SH-SY5Y (cell line): ENCODE measurements around the gene VWA3B.

ENCODE experiments used
- GATA2 ChIP-seq: IDR thresholded peaks from 2 replicates; pipeline ENCODE4 v1.6.1; 2011; ENCODE audit warnings: mild to moderate bottlenecking, low read depth, low read length
- GATA3 ChIP-seq: IDR thresholded peaks from 2 replicates; pipeline ENCODE4 v1.6.1; 2011; ENCODE audit warnings: low read depth, mild to moderate bottlenecking, low read length, moderate library complexity

The VWA3B gene

GRCh38 chr2:98118852-98119251 is 31.9 kb downstream of the VWA3B start:
- TF ChIP-seq GATA2 (no peak), GATA3 (no peak)

DNA sequence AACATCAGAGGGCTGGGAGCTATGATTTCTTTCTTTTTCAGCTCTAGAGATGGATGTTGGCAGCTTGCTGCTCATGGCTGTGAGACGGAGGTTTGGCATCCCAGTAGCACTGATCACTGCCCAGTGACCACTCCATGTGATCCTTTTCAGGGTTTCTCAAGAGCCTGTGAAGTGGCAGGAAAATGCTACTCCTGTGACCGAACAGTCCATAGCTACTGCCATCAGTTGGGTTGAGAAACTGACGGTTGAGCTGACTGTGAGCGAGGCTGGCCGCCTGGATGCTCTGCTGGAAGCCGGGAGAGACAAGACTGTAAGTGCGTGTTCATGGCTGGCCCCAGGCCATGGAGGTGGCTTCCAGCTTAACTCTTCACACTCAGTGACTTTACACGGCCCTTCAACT is 34.2 kb downstream of the VWA3B start:
- no peak for TF ChIP-seq GATA2
- TF ChIP-seq GATA3: no peak

DNA sequence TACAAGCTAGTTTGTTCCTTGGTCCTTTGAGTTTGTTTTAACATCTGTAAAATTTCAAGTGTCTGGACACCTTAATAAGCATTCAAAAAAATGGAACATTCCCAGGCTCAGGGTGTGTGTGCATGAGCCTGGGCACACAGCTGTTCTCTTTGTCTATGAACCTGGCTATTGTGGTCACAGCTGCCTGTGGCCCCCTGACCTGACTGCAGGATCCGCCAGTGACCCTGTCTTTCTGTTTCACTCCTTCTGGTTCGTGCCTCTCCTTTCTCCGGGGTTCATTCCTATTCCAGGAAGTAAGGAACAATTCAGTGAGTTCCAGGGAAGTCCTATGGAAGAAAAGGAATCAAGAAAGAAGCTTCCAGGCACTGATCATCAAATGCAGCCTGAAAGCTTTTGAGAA is 35.6 kb downstream of the VWA3B start:
- TF ChIP-seq GATA2 (no peak), GATA3 (no peak)

DNA sequence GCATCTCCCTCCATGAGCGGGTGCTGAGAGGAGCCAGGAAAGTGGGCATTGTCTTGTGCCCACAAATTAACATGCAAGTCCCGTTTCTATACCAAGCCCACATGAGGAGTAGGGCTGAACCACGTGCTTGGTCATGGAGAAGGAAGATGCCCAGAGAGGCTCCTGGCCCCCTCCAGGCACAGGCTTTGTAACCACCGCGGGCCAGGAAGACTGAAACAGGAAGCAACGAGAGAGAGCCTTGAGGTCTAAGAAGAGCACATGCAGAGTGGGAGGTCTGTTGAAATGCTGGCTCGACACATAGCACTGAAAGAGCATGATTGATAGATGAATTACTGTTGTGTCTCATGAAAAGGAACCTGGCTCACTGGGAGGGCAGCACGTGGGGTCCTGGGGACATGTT is 36.3 kb downstream of the VWA3B start:
- no peak for TF ChIP-seq GATA2
- no peak for TF ChIP-seq GATA3

GRCh38 chr2:98126061-98126460 is 39.1 kb downstream of the VWA3B start:
- TF ChIP-seq GATA2: no peak
- TF ChIP-seq GATA3: no peak

DNA sequence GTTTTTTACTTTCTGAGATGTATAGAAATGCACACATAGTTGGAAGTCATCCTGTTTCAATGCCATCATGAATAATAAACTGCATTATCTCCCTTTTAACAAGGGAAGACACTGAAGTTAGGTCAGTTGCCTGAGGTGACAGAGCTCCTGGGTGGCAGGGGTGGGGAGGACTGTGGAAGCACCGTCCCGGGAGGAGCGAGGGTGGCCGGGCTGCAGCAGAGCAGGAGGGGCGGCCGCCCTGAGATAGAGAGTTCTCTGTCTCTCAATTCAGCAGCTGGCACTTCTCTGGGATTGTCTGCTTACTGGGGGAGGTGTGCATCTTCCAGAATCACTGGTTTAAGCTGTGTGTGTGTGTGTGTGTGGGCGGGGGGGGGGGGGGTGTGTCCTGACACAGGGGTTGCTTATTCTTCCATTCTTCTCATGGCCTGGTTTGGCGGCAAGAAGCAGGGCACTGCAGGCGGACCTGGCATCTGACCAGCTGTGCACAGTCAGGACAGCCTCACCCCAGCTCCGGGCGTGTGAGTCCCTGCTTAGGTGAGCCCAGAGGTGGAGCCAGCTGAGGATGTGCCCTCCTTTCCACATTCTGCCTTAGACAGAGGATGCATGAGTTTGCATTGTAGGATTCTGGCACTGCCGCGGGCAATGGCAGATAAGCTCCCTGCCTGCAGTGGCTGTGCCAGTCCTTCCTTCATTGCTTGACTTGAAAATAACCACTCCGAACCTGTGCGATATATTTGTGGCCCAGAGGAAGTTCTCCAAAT is 40.4 kb downstream of the VWA3B start:
- no peak for TF ChIP-seq GATA2
- no peak for TF ChIP-seq GATA3

DNA sequence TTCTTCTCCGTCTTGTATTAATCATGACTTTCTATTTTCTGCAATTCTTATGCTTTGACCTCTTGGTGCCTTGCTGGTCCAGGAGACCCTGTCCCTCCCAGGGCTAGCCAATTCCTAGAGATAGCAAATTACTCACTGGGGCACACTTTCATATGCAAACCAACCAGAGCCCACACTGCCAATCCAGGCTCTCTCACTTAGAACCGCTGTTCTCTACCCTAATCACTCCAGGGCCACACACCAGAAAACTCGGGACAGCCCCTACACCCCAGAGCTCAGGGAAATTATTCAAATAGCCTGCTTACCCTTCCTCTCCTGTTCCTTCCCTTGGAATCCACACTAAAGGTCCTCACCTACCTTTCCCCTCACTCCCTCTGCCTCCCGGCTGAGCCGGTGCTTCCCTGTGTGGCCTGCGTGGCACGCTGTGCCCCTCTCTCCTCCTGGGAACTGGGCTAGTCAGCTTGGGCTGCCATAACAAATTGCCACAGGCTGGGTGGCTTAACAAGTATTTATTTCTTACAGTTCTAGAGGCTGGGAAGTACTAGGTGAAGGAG is 41.7 kb downstream of the VWA3B start:
- TF ChIP-seq GATA3 (no peak), GATA2 (no peak)

DNA sequence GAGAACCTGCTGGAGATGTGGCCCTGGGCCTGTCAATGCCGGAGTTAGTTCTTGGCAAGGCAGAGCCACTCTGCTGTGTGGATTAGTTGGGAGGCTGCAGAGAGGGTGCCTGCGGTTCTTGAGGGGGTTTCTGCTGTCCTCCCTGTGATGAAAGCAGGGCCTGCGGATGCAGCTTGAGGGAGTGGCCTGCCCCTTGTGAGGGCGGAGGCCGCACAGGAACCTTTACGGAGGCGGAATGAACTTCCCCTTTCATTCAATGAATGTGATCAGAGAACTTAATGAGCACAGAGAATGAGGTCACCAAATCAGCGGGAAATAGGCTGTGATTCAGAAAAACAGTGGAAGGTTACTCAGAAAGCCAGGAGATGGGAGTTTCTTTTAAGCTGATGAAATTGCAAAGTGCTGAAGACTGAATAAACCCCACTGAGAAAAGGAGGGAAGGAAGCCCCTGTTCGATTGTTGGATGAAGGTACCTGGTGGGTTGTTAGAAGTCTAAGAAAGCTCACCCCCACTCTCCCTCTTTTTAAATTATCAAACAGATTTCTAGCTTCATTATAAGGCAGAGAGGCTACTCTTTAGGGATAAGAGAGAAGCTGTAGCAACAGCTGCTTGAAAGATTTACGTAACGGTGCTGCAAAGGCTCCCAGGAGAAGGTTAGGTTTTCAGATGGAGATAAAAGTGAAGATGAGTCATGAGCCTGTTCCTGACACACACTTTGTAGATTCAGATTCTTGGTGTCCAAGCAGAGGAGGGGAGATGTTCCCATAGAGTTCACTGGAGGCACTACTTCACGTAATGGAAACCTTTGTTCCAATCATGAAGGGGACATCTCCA is 47.4 kb downstream of the VWA3B start:
- no peak for TF ChIP-seq GATA3
- no peak for TF ChIP-seq GATA2

DNA sequence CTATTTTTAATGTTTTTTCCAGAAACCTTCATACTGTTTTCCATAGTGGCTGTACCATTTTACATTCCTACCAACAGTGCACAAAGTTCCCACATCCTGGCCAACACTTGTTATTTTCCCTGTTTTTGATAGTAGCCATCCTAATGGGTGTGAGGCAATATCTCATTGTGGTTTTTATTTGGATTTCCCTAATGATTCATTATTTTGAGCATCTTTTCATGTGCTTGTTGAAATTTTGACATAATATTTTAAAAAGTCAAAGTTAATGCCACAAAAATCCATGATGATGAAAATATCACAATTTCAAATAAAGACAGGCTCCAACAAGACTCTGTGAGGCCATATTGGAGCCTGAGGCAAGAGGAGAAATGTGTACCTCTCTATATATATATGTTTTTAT is 50.2 kb downstream of the VWA3B start:
- TF ChIP-seq GATA3 (no peak), GATA2 (no peak)

GRCh38 chr2:98140210-98140609 is 53.2 kb downstream of the VWA3B start:
- TF ChIP-seq GATA3: no peak
- no peak for TF ChIP-seq GATA2

DNA sequence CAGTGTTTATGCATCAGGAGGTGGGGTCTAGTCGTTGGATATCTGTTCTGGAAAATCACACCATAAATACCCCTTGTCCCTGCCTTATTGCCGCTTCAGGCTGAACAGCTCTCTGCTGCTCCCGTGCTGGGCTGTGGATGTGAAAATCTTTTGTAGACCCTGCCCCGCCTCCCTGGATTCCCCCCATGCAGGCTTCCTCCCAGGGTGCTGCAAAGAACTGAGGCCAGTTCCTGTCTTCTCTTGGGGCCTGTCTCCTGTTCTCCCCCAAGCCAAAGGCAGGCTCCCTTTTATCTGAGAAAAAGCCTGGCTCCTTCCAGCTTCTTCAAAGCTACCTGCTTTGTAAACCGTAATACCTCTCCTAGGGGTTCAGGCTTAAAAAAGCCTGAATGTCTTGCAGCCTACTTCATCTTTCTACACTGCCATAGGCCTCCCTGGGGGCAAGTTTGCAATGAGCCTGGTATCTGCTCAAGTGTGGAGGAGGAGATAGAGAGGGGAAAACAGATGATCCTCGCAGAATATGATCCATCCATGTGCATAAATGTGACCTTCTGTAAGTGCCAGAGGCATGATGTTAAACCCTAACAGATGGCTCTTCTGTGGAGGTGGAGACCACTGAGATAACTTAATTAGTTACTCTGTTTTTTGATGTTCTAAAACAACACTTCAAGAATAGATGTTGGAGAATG is 55.3 kb downstream of the VWA3B start:
- TF ChIP-seq GATA3 (no peak), GATA2 (no peak)

DNA sequence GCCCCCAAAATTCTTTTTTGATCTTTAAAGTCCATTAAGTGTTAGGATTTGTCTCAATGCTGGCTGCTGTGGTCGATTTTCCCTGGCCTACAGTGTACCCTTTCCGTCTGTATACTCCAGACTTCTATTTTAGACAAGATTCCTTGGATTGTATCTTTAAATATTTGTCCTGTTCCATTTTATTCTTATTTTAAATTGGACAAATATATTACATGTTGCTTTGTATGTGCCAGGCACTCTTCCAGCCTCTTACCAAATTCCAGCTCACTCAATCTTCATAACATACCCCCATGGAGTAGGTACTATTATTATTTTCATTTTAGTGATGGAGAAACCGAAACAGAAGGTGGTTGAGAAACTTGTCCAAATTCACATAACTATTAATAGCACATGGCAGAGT is 58.1 kb downstream of the VWA3B start:
- no peak for TF ChIP-seq GATA2
- TF ChIP-seq GATA3: no peak

GRCh38 chr2:98148595-98149332 is 61.8 kb downstream of the VWA3B start:
- TF ChIP-seq GATA3 (no peak), GATA2 (no peak)

- TF ChIP-seq GATA3 (no peak), GATA2 (no peak)
Measured at GRCh38 chr2:98149333-98149697, 62.3 kb downstream of the VWA3B start.
